ENCODE data around the gene SLC29A3.

SLC29A3 gene

DNA sequence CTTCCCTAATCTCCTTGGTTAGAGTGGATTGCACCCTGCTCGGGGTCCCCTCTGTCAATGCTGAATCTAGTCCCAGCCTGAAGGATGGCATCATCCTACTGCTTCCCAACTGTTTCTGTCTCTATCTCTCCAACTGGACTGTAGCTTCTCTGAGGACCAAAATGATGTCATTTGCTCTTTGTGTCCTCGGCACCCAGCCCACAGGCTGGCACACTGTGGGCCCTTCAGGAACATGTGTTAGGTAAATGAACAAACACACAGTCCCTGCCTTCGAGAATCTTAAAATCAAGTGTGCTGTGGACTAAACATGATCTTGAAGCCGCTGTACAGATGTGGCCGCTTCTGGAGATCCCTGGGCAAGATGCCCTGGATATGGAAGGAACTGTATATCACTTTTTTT lies 72.6 kb downstream of the SLC29A3 start:
- no peak for DNase-seq
- Histone ChIP-seq H3K4me3 (ENCODE audit: low read depth, low read length) (no peak overlapping the region), H3K36me3 (no peaks in the 10 kb centered on the region), H3K9me3 (no peaks in the 10 kb centered on the region), H3K4me1 (no peaks in the 10 kb centered on the region), H3K27me3 (no peaks in the 10 kb centered on the region)
- TF ChIP-seq, protein P1, sequence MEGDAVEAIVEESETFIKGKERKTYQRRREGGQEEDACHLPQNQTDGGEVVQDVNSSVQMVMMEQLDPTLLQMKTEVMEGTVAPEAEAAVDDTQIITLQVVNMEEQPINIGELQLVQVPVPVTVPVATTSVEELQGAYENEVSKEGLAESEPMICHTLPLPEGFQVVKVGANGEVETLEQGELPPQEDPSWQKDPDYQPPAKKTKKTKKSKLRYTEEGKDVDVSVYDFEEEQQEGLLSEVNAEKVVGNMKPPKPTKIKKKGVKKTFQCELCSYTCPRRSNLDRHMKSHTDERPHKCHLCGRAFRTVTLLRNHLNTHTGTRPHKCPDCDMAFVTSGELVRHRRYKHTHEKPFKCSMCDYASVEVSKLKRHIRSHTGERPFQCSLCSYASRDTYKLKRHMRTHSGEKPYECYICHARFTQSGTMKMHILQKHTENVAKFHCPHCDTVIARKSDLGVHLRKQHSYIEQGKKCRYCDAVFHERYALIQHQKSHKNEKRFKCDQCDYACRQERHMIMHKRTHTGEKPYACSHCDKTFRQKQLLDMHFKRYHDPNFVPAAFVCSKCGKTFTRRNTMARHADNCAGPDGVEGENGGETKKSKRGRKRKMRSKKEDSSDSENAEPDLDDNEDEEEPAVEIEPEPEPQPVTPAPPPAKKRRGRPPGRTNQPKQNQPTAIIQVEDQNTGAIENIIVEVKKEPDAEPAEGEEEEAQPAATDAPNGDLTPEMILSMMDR (IDR thresholded peaks at IDR 0.05; ENCODE audit: low read depth, low read length): no peak

- no peak for DNase-seq
- no peak overlapping the region for H3K4me3 ChIP-seq (ENCODE audit: low read depth, low read length)
- no peaks in the 10 kb centered on the region for H3K4me1 ChIP-seq
- TF ChIP-seq, protein P1 (IDR thresholded peaks at IDR 0.05; ENCODE audit: low read depth, low read length): no peak
- H3K36me3 ChIP-seq: no peaks in the 10 kb centered on the region
- peaks cover 5% of the 10 kb centered on the region for H3K27me3 ChIP-seq
- no peaks in the 10 kb centered on the region for H3K9me3 ChIP-seq
Measured at GRCh38 chr10:71392292-71392691, 73.2 kb downstream of the SLC29A3 start.

- Histone ChIP-seq H3K36me3 (no peaks in the 10 kb centered on the region), H3K9me3 (no peaks in the 10 kb centered on the region), H3K4me1 (no peaks in the 10 kb centered on the region), H3K4me3 (ENCODE audit: low read depth, low read length) (no peak overlapping the region), H3K27me3 (peaks cover 13% of the 10 kb centered on the region)
- TF ChIP-seq, protein P1 (IDR thresholded peaks at IDR 0.05; ENCODE audit: low read depth, low read length): no peak
- no peak for DNase-seq
Measured at GRCh38 chr10:71392791-71393781, 74.0 kb downstream of the SLC29A3 start.

DNA sequence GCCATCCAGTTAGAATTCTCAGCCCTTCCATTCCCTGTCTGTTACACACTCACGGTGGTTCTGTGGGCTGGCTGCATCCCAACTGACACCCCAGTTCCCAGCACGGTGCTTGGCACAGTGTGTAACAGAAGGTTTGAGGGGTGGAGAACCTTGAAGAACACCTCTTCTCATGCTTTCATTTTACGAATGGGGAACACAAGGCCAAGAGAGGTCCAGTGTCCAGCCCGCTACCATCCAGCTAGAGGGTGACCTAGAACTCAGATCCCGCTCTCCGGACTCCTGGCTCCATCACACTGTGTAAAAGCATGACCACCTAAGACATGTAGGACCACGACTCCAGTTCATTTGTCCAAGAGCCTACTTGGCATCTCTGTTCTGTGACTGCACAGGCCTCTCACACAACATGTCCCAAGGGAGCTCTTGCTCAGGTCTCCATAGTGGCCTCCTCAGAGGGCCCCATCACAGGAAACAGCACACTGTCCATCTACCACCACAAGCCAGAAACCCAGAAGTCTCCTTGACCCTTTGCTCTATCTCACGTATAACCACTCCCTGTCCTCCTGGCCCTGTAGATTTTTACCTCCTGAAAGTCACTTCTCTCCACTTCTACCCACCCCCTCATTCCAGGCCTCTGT lies 74.9 kb downstream of the SLC29A3 start:
- Histone ChIP-seq H3K36me3 (no peaks in the 10 kb centered on the region), H3K27me3 (peaks cover 22% of the 10 kb centered on the region), H3K4me1 (no peaks in the 10 kb centered on the region), H3K4me3 (ENCODE audit: low read depth, low read length) (no peak overlapping the region), H3K9me3 (no peaks in the 10 kb centered on the region)
- DNase-seq: no peak
- TF ChIP-seq, protein P1 (IDR thresholded peaks at IDR 0.05; ENCODE audit: low read depth, low read length): no peak

DNA sequence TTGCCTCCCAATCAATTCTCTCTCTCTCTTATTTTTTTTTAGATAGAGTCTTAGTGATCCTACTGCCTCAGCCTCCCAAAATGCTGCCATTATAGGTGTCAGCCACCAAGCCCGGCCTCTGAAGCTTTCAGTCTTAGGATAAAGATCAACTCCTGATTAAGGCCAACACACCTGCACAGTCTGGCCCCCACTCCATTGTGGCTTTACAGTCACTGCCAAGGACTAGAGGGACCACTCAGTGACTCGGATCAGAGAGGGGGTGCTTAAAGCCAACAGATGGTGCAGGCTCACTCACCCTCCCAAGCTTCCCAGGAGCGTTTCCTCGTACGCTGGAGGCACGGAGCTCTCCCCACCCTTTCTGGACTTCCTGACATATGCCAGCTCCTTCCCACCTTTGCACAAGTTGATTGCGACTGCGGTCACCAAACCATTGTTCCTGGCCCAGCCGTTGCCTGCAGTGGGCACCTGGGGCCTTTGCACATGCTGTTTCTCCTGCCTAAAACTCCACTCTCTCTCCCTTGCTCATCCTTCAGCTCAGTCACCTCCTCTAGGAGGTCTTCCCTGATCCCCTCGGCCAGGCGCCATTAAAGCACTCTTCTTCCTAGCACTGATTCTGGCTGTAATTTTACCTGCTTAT lies 76.0 kb downstream of the SLC29A3 start:
- Histone ChIP-seq H3K27me3 (peaks cover 26% of the 10 kb centered on the region), H3K4me1 (no peaks in the 10 kb centered on the region), H3K9me3 (no peaks in the 10 kb centered on the region), H3K36me3 (no peaks in the 10 kb centered on the region), H3K4me3 (ENCODE audit: low read depth, low read length) (no peak overlapping the region)
- TF ChIP-seq, protein P1 (IDR thresholded peaks at IDR 0.05; ENCODE audit: low read depth, low read length): no peak
- no peak for DNase-seq

All from BE2C (cell line).